Esophagus squamous epithelium (tissue), 4 donors: ENCODE data around the gene HAUS1.

Experiments
- CTCF ChIP-seq, 6 experiments: fragments of 450-650 bp in 4 of 6; fragments of 200-600 bp in 2 of 6; sonication (generic) in 2 of 6; IDR thresholded peaks; one replicate each; pipeline ENCODE4 v1.5.1; 2016 to 2019; ENCODE audit warnings: antibody characterized with exemption in 6 of 6, mild to moderate bottlenecking in 4 of 6, moderate library complexity in 4 of 6
- POLR2A ChIP-seq, 4 donors: fragments of 450-650 bp; IDR thresholded peaks; one replicate each; pipeline ENCODE4 v1.6.1; 2017; ENCODE audit warnings: antibody characterized with exemption in 4 of 4, mild to moderate bottlenecking in 4 of 4, moderate library complexity in 3 of 4

- TF ChIP-seq POLR2A (IDR thresholded peaks at IDR 0.05): no peak
- TF ChIP-seq CTCF (IDR thresholded peaks at IDR 0.05): no peak
These were observed 60.7 kb downstream of the HAUS1 start for GRCh38 chr18:46164920-46165319.
